ENCODE measurements around the gene HTT. TPM values are rescaled to one million over a fixed set of nuclear protein-coding genes. Genes with fewer than 3 reads are reported as not detected.

The HTT gene
- total and polyA plus RNA-seq, 9 of the 15 experiments (the other 6 are each of a cell fraction or from before 2014, with no cell fraction given): 0.66 to 31.6 (median 14.7) TPM

GRCh38 chr4:3232871-3233271, 158.4 kb downstream of the HTT start:
- H3K79me2 ChIP-seq (ENCODE audit: control insufficient read depth, insufficient read depth, low read length): no peaks in the 10 kb centered on the region
- BruUV-seq (replicated peaks): no TSS peak
- peaks cover 5% of the 10 kb centered on the region for H3K9me1 ChIP-seq (ENCODE audit: control insufficient read depth, insufficient read depth, low read length)
- peaks cover 58% of the 10 kb centered on the region for H3K36me3 ChIP-seq (ENCODE audit: control insufficient read depth, insufficient read depth, low read length)
- H3K4me3 ChIP-seq: no peak overlapping the region
- no peak for ATAC-seq
- H3K27ac ChIP-seq (ENCODE audit: extremely low read depth, low read depth, low read length): no peak overlapping the region
- H3K4me1 ChIP-seq (replicated peaks in 1 of 2; ENCODE audit: control insufficient read depth in 2 of 2, insufficient read depth in 2 of 2, low read length in 2 of 2): peaks cover 0 to 11% of the 10 kb centered on the region in 2 experiments; a peak in 3 of 5 replicates
- H3K27me3 ChIP-seq (ENCODE audit: control insufficient read depth in 2 of 2, insufficient read depth in 2 of 2, low read length in 2 of 2): no peaks in the 10 kb centered on the region
- no peaks in the 10 kb centered on the region; the same call in 1 of the 2 replicates for H4K20me1 ChIP-seq (replicated peaks; ENCODE audit: control insufficient read depth, insufficient read depth, low read length)
- H2AFZ ChIP-seq (ENCODE audit: low read depth, low read length): no peak overlapping the region
- H3K4me2 ChIP-seq (ENCODE audit: insufficient read depth, low read length): no peak overlapping the region
- TF ChIP-seq IFI16 (CRISPR knock-in tag; IDR thresholded peaks at IDR 0.05): no peak
- peak; percentile 29 for TF ChIP-seq RBM22 (IDR thresholded peaks at IDR 0.05; ENCODE audit: low read depth, low read length, poor library complexity, severe bottlenecking)
- no peak for DNase-seq (ENCODE audit: extremely low read depth in 1 of 4, low spot score in 3 of 4)
- in situ Hi-C loops (cut with MboI): no loop called here
- H3K9me3 ChIP-seq (replicated peaks; ENCODE audit: control insufficient read depth, insufficient read depth, low read depth, low read length): no peaks in the 10 kb centered on the region
- ChIA-PET POLR2A (interaction anchor here (0.6 to 1.4 kb wide), 4 partner anchors 8 to 1496 kb away, joined by 3 read pairs; no protein-coding TSS in a partner anchor), CTCF (ENCODE audit: low intra/inter-chr PET ratio) (no interaction called here)
- no peak overlapping the region for H3K9ac ChIP-seq (ENCODE audit: insufficient read depth in 1 of 2, low read depth in 2 of 2, low read length in 2 of 2)
- no peak for FAIRE-seq
- intact Hi-C loops (cut with micrococcal nuclease): no loop called here
- 89% methylated on average over 7 of the region's 15 CpGs for WGBS (ENCODE audit: insufficient coverage, low coverage, missing lambda C conversion rate)

DNA sequence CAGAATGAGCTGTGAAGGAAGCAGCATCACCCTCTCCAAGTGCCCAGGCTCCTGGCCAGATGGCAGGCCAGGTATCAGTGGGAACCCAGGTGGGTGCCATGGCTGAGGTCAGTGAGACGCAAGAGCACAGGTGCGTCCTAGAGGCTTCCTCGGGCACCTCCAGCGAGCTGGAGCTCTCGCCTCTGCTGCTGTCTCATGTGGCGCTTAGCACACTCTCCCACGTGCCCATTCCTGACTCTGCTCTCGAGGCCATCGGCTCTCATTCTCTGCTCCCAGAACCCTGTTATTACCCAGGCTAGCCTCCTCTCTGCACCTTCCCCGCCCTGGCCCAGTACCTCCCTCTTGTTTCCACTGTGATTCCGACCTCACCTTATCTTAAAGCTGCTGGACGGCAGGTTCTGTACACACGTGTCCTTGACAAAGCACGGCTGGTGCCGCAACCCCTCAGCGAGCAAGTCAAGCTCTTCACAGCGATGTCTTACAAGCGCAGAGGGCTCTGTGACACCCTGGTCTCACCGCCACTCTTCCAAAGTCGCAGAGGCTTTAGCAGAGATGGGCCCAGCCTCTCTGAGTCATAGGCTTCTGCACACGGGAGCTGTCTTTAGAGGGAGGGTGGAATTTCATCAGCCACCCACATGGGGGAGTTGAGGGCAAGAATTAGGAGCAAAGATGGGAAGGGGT, 159.1 kb downstream of the HTT start:
- in situ Hi-C loops (cut with MboI): no loop called here
- H4K20me1 ChIP-seq (replicated peaks; ENCODE audit: control insufficient read depth, insufficient read depth, low read length): no peaks in the 10 kb centered on the region; the same call in 1 of the 2 replicates
- H2AFZ ChIP-seq (ENCODE audit: low read depth, low read length): no peak overlapping the region
- H3K36me3 ChIP-seq (ENCODE audit: control insufficient read depth, insufficient read depth, low read length): peaks cover 53% of the 10 kb centered on the region
- ATAC-seq (peak; percentile 84), DNase-seq (ENCODE audit: extremely low read depth in 1 of 4, low spot score in 3 of 4) (peak; percentile 25 to 50 (median 44)), FAIRE-seq (peak; percentile 29)
- no peak overlapping the region for H3K4me2 ChIP-seq (ENCODE audit: insufficient read depth, low read length)
- ChIA-PET POLR2A (interaction anchor here (0.6 to 1.4 kb wide), 2 partner anchors 8 to 360 kb away, joined by 3 read pairs; no protein-coding TSS in a partner anchor), CTCF (ENCODE audit: low intra/inter-chr PET ratio) (no interaction called here)
- H3K9me1 ChIP-seq (ENCODE audit: control insufficient read depth, insufficient read depth, low read length): peaks cover 5% of the 10 kb centered on the region
- H3K9me3 ChIP-seq (replicated peaks; ENCODE audit: control insufficient read depth, insufficient read depth, low read depth, low read length): no peaks in the 10 kb centered on the region
- H3K4me3 ChIP-seq: no peak overlapping the region
- no peaks in the 10 kb centered on the region for H3K79me2 ChIP-seq (ENCODE audit: control insufficient read depth, insufficient read depth, low read length)
- 73% methylated on average over 20 of the region's 21 CpGs for WGBS (ENCODE audit: insufficient coverage, low coverage, missing lambda C conversion rate)
- H3K27ac ChIP-seq (ENCODE audit: extremely low read depth, low read depth, low read length): no peak overlapping the region
- no TSS peak for BruUV-seq (replicated peaks)
- H3K4me1 ChIP-seq (replicated peaks in 1 of 2; ENCODE audit: control insufficient read depth in 2 of 2, insufficient read depth in 2 of 2, low read length in 2 of 2): peaks cover 0 to 11% of the 10 kb centered on the region in 2 experiments; a peak in 3 of 5 replicates
- H3K9ac ChIP-seq (ENCODE audit: insufficient read depth in 1 of 2, low read depth in 2 of 2, low read length in 2 of 2): no peak overlapping the region
- intact Hi-C loops (cut with micrococcal nuclease): no loop called here
- H3K27me3 ChIP-seq (ENCODE audit: control insufficient read depth in 2 of 2, insufficient read depth in 2 of 2, low read length in 2 of 2): no peaks in the 10 kb centered on the region
- TF ChIP-seq FOSL1 (tag; conservative IDR thresholded peaks at IDR 0.05) (peak; percentile 57), RAD21 (CRISPR knock-in tag; conservative IDR thresholded peaks at IDR 0.05 in 1 of 2, IDR thresholded peaks at IDR 0.05 in 1 of 2) (0 out of 4 replicates have a peak, but pooled peaks of 1 of the 2 experiments have one; percentile 34), ZNF561 (CRISPR knock-in tag; conservative IDR thresholded peaks at IDR 0.05) (no peak), BHLHE40 (IDR thresholded peaks at IDR 0.05; ENCODE audit: low read length) (0 out of 2 replicates have a peak, but pooled peaks have one; percentile 11), SMARCA4 (IDR thresholded peaks at IDR 0.05) (0 out of 2 replicates have a peak, but pooled peaks have one; percentile 25), ETV6 (IDR thresholded peaks at IDR 0.05; ENCODE audit: borderline replicate concordance in 1 of 2, low read depth in 2 of 2, low read length in 1 of 2) (no peak), ETV6 (CRISPR knock-in tag; IDR thresholded peaks at IDR 0.05; ENCODE audit: borderline replicate concordance) (no peak)
- TF ChIP-seq, protein P1, sequence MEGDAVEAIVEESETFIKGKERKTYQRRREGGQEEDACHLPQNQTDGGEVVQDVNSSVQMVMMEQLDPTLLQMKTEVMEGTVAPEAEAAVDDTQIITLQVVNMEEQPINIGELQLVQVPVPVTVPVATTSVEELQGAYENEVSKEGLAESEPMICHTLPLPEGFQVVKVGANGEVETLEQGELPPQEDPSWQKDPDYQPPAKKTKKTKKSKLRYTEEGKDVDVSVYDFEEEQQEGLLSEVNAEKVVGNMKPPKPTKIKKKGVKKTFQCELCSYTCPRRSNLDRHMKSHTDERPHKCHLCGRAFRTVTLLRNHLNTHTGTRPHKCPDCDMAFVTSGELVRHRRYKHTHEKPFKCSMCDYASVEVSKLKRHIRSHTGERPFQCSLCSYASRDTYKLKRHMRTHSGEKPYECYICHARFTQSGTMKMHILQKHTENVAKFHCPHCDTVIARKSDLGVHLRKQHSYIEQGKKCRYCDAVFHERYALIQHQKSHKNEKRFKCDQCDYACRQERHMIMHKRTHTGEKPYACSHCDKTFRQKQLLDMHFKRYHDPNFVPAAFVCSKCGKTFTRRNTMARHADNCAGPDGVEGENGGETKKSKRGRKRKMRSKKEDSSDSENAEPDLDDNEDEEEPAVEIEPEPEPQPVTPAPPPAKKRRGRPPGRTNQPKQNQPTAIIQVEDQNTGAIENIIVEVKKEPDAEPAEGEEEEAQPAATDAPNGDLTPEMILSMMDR (IDR thresholded peaks at IDR 0.05 in 2 of 3, conservative IDR thresholded peaks at IDR 0.05 in 1 of 3; ENCODE audit: insufficient read depth in 2 of 3, low read depth in 1 of 3, low read length in 3 of 3): peak in 1 of 3 experiments; percentile 22; a peak in 1 of 6 replicates
- TF ChIP-seq, protein P2, sequence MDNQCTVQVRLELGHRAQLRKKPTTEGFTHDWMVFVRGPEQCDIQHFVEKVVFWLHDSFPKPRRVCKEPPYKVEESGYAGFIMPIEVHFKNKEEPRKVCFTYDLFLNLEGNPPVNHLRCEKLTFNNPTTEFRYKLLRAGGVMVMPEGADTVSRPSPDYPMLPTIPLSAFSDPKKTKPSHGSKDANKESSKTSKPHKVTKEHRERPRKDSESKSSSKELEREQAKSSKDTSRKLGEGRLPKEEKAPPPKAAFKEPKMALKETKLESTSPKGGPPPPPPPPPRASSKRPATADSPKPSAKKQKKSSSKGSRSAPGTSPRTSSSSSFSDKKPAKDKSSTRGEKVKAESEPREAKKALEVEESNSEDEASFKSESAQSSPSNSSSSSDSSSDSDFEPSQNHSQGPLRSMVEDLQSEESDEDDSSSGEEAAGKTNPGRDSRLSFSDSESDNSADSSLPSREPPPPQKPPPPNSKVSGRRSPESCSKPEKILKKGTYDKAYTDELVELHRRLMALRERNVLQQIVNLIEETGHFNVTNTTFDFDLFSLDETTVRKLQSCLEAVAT (IDR thresholded peaks at IDR 0.05): 0 out of 4 replicates have a peak, but pooled peaks of 1 of the 2 experiments have one; percentile 55
